Fibroblast of villous mesenchyme (primary cell): Measurements from ENCODE around the gene SH3RF3. TPM values are rescaled to one million over a fixed set of nuclear protein-coding genes. Genes with fewer than 3 reads are reported as not detected.

Experiments used
- DNase-seq: peaks from one replicate; pipeline ENCODE4 v3.0.0-alpha.2; 2010; ENCODE audit warnings: low read depth
- H3K4me3 ChIP-seq: 2 replicates; pipeline ENCODE4 v1.5.1; 2011; ENCODE audit warnings: low read depth, mild to moderate bottlenecking, low read length
- total RNA-seq: library from RNA; depleted of rRNA; stranded (reverse); fragments of >200 nt; gene quantifications from 2 replicates; pipeline ENCODE4 v1.2.3, GENCODE V29; 2012
- TF ChIP-seq, protein P1 (sequence below): IDR thresholded peaks from 2 replicates; pipeline ENCODE4 v1.5.1; 2012; ENCODE audit warnings: low read depth, mild to moderate bottlenecking, low read length; ENCODE audit not compliant: insufficient read depth

The SH3RF3 gene
- total RNA-seq, 1 donor, result 13.4 TPM

DNA sequence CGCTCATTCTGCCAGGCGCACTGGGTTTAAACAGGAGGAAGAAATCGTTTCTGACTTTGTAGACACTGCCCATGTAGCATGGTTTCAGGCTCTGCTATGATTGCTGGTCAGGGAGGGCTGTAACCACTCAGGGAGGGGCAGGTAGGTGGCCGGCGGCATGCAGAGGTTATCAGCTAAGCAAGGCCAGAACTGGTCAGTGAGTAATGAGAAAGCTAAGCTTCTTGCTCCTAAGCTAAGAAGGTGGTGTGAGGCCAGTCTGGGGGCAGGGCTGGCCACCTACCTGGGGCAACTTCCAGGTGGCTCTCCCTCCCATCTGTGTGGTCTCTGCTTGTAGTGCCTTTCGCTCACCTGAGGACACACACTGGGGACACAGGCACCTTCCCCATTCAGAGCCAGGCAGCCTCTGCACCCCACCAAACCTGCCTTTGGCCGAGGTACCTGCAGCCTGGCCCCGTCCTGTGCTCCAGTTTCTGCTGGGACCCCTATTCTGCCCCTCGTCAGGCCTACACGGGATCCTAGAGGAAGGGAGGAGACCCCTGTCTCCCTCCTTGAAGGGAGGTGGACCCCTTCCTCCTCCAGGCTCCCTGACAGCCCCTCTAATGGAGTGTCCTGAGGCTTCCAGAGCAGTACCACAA is 288.8 kb downstream of the SH3RF3 start:
- H3K4me3 ChIP-seq, result no peak overlapping the region
- TF ChIP-seq, protein P1, sequence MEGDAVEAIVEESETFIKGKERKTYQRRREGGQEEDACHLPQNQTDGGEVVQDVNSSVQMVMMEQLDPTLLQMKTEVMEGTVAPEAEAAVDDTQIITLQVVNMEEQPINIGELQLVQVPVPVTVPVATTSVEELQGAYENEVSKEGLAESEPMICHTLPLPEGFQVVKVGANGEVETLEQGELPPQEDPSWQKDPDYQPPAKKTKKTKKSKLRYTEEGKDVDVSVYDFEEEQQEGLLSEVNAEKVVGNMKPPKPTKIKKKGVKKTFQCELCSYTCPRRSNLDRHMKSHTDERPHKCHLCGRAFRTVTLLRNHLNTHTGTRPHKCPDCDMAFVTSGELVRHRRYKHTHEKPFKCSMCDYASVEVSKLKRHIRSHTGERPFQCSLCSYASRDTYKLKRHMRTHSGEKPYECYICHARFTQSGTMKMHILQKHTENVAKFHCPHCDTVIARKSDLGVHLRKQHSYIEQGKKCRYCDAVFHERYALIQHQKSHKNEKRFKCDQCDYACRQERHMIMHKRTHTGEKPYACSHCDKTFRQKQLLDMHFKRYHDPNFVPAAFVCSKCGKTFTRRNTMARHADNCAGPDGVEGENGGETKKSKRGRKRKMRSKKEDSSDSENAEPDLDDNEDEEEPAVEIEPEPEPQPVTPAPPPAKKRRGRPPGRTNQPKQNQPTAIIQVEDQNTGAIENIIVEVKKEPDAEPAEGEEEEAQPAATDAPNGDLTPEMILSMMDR, result no peak
- no peak for DNase-seq

DNA sequence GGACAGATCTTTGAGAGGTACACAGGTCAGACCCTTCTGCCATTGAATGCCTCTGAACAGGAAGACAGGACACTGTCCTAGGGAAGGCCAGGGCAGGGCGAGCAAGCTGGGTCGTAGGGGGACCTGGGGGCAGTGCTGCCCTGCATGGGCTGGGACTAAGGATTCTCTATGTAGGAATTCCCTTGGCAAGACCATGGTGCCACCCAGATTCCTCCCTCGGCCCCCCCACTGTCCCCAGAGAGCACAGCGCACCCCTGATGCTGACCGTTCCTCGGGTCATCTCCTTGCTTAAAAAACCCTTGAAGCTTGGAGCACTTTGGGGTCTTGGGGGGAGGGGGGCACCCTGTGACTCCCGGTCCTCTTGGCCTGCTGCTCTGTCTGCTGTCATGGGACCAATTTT is 289.7 kb downstream of the SH3RF3 start:
- no peak overlapping the region for H3K4me3 ChIP-seq
- DNase-seq, result no peak
- TF ChIP-seq, protein P1, result no peak

DNA sequence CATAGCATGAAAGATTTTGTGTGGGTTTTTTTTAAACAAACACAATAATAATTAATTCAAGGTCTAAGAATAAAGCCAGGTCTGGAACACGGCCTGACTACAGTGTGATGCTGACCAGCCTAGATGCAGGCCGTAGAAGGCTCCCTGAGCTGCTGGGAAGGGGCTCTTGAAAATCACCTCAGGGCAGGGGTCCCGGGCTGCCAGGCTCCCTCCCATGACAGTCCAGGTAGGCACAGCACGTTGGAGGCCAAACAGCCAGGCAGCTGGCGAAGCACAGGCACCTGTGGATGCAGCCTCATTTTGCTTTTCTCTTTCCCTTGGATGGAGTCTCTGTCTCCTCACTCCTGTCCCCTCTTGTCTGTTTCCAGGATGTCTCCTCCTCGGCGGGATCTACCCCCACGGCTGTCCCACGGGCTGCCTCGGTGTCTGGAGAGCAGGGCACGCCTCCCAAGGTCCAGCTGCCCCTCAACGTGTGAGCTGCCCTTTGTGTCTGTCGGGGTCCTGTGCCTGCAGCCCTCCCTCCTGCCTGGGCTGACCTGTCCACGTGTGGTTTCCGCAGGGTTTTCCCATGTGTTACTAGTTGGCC is 290.3 kb downstream of the SH3RF3 start:
- DNase-seq, result no peak
- H3K4me3 ChIP-seq, result no peak overlapping the region
- TF ChIP-seq, protein P1, result no peak

DNA sequence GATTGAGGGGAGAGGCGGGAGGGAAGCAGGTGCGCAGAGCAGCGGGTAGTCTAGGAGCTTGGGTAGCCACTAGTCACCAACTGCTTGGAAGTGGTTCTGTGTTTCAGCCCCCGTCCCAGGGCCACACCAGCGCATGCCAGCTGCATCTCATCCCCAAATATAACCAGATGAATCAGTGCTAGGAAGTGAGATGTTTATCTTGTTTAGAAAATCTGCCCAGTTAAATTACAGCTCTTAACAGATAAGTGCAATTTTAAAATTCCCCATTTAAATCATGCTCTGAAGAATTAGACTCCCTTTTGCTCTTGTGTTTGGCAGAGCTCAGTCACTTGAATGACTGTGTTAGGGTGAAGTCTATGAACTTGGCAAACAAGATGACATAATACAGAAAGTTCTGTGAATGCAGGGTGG is 291.0 kb downstream of the SH3RF3 start:
- TF ChIP-seq, protein P1, result no peak

DNA sequence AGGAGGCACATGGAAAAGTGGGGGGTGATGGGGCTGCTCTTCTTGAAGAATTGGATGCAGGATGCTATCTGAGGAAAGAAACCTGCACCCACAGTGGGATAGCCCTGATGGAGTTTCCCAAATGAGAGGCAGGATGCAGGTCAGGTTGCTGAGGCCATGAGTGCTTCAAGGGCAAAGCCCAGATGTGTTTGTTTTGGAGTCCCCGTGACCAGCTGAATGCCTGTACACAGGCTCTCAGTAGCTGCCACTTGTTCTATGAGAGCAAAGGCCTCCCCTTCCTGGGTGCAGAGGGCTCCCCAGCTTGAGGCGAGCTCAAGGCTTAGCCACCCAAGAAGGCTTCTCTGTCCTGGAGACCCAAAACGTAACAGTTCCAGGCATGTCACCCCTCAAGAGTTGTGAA is 292.1 kb downstream of the SH3RF3 start:
- DNase-seq, result no peak
- TF ChIP-seq, protein P1, result no peak
- no peak overlapping the region for H3K4me3 ChIP-seq

More for the DNA sequence above, 291.0 kb downstream of the SH3RF3 start:
- peak; percentile 86 for DNase-seq
- no peak overlapping the region for H3K4me3 ChIP-seq

DNA sequence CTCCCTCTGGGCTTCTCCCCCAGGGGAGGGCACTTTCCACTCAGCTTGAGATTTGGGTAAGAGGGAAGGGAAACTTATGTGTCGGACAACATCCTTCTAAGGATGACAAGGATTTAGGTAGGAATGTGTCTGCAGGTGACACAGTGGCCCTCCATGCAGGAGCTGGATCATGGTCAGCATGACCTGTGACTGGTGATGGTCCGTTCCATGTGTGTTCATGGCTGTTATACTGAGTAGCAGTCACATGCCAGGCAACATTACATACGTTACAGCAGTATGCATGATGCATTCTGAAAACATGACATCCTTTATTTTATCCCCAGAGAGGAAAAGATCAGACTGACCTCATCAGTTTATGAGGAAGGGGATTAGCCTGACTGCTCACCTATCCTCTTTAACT is 292.6 kb downstream of the SH3RF3 start:
- no peak overlapping the region for H3K4me3 ChIP-seq

More for the DNA sequence above, 292.6 kb downstream of the SH3RF3 start:
- no peak for DNase-seq
- TF ChIP-seq, protein P1, result no peak
